Heart left ventricle (tissue), 16 donors: Measurements from ENCODE around the gene INSIG2. TPM values are rescaled to one million over a fixed set of nuclear protein-coding genes. Genes with fewer than 3 reads are reported as not detected.

Experiments
- ATAC-seq, 4 donors: fragments of 200-7000 bp; cut with Tn5 transposase; one replicate each; pipeline ENCODE4 v1.9.1; 2020 to 2022; ENCODE audit warnings: moderate library complexity in 4 of 4, mild to moderate bottlenecking in 3 of 4, moderate number of reproducible peaks in 1 of 4
- DNase-seq, 5 donors: peaks; one replicate each; pipeline ENCODE4 v3.0.0-alpha.2; 2020
- H3K27ac ChIP-seq, 12 donors: fragments of 200-600 bp; sonication (generic) in 4 of 12; one replicate each; pipeline versions ENCODE4 v1.5.0 to v1.8.0; 2016 to 2022; ENCODE audit warnings: mild to moderate bottlenecking in 2 of 12
- H3K27me3 ChIP-seq, 9 donors: fragments of 200-600 bp; sonication (generic) in 2 of 9; one replicate each; pipeline versions ENCODE4 v1.5.1 to v1.8.0; 2016 to 2022; ENCODE audit warnings: mild to moderate bottlenecking in 3 of 9
- H3K36me3 ChIP-seq, 9 donors: fragments of 200-600 bp; sonication (generic) in 2 of 9; one replicate each; pipeline versions ENCODE4 v1.5.0 to v1.8.0; 2018 to 2022; ENCODE audit warnings: mild to moderate bottlenecking in 2 of 9
- H3K4me1 ChIP-seq, 12 donors: fragments of 200-600 bp; sonication (generic) in 4 of 12; one replicate each; pipeline versions ENCODE4 v1.5.0 to v1.8.0; 2016 to 2022; ENCODE audit warnings: mild to moderate bottlenecking in 3 of 12
- H3K4me3 ChIP-seq, 12 donors: fragments of 200-600 bp; sonication (generic) in 4 of 12; one replicate each; pipeline versions ENCODE4 v1.5.0 to v1.8.0; 2017 to 2022; ENCODE audit warnings: mild to moderate bottlenecking in 9 of 12, moderate library complexity in 4 of 12
- H3K9me3 ChIP-seq, 12 donors: fragments of 200-600 bp; sonication (generic) in 4 of 12; one replicate each; pipeline versions ENCODE4 v1.5.0 to v1.8.0; 2016 to 2022; ENCODE audit warnings: mild to moderate bottlenecking in 1 of 12
- POLR2A ChIP-seq, 2 donors: fragments of 450-650 bp; IDR thresholded peaks; one replicate each; pipeline ENCODE4 v1.6.1; 2017; ENCODE audit warnings: antibody characterized with exemption in 2 of 2, mild to moderate bottlenecking in 2 of 2, moderate library complexity in 2 of 2
- WGBS, 4 donors: extraction: QIAGEN DNeasy Blood & Tissue Kit in 2 of 4; methylation state at CpG; one replicate each; pipeline versions ENCODE4 v1.1.5 to v1.1.7; 2013 to 2018; 5-methylcytosine and 5-hydroxymethylcytosine counted together
- intact Hi-C, 10 donors: fragments of 100-400 bp; cut with DNase I; formaldehyde crosslinking; loops; one replicate each; pipeline versions ENCODE4 v1.11.1 to v1.14.2; 2022
- polyA plus RNA-seq, 2 donors: library from polyadenylated mRNA; stranded (reverse); fragments of 200-250 nt; gene quantifications; one replicate each; pipeline ENCODE4 v1.2.3, GENCODE V29; 2013
- total RNA-seq, 9 donors: library from RNA; depleted of rRNA in 2 of 9; stranded (reverse); fragments of >200 nt in 2 of 9; fragmentation: NEBNext Ultra II Directional in 3 of 9; extraction: Animal tissue kit (Norgen Biotek cat#: 25700) in 3 of 9; gene quantifications; one replicate each; pipeline versions ENCODE4 v1.1.0 to v1.2.4, GENCODE V29; 2016 to 2023
- TF ChIP-seq, protein P1 (sequence below), 12 donors: fragments of 200-600 bp; sonication (generic) in 4 of 12; IDR thresholded peaks; one replicate each; pipeline versions ENCODE4 v1.5.0 to v1.8.0; 2018 to 2022; ENCODE audit warnings: antibody characterized with exemption in 12 of 12, mild to moderate bottlenecking in 5 of 12
- donor health status: ischemic (EF 13 %, LVEDD 7.1; RV severe dilation, severe dysfunction).
- donor health status: healthy with polysubstance abuse.
- donor health status: DM: no; HTN: yes; CAD: no.
- donor health status: DM: no; HTN: no; CAD: no.
- donor health status: ischemic (EF 25% LVEDD 6.9; RV normal size, moderate dysfunction).
- donor health status: ischemic (EF 25% LVEDD 5.7; RV mildly dilated, moderate dysfunction).
- donor health status: healthy.
- donor health status: DM: yes; HTN: yes; CAD: no.
- donor health status: ischemic (EF 35%, LVEDD 5.7; RV mildly dilated, moderate dysfunction).
- donor health status: nonischemic (EF 11% LVEDD 7.7; RV severe dilation, severe dysfunction).
- donor health status: DM: yes; HTN: yes; CAD: no.
- donor health status: PGD.
- donor health status: ischemic (EF 29% LVEDD 5.4; RV normal size, mild dysfunction).
- donor health status: nonischemic (EF 23%, LVEDD 6.1; RV moderate dilation, normal function).

Gene INSIG2
- total and polyA plus RNA-seq, 11 donors, result 6.5 to 16.4 (median 13.7) TPM

DNA sequence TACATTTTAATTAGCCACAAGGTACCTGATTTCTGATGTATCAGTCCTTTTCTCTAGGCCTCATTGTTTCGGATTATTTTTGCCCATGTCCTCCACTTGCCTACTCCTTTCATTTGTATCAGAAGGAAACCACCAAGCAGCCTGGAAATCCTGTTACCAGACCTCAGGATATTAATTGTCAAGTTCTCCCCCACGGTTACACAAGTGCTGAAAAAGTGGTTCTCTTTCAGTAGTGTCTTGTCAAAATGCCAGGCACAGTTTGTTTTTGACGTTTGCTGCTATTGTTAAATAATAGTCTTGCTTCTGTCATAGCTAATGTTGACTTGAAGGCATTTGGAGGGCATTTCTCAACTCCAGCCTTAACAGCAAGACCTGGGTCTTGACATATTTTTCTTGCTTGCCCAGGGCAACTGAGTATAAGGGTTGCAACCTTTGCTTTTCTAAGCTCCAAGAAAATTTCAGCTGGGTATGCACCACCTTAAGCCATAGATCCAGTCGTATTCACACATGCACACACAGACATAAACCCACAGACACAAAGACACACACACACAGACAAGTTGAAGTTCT, 31.0 kb downstream of the INSIG2 start:
- H3K4me1 ChIP-seq, result peaks cover 0 to 18% (median 7%) of the 10 kb centered on the region in 12 donors
- 48 to 62% (median 55%) methylated on average over 4 of the region's 4 CpGs for WGBS, 4 donors
- H3K9me3 ChIP-seq, result no peaks in the 10 kb centered on the region
- TF ChIP-seq POLR2A (IDR thresholded peaks at IDR 0.05), result no peak
- TF ChIP-seq, protein P1, sequence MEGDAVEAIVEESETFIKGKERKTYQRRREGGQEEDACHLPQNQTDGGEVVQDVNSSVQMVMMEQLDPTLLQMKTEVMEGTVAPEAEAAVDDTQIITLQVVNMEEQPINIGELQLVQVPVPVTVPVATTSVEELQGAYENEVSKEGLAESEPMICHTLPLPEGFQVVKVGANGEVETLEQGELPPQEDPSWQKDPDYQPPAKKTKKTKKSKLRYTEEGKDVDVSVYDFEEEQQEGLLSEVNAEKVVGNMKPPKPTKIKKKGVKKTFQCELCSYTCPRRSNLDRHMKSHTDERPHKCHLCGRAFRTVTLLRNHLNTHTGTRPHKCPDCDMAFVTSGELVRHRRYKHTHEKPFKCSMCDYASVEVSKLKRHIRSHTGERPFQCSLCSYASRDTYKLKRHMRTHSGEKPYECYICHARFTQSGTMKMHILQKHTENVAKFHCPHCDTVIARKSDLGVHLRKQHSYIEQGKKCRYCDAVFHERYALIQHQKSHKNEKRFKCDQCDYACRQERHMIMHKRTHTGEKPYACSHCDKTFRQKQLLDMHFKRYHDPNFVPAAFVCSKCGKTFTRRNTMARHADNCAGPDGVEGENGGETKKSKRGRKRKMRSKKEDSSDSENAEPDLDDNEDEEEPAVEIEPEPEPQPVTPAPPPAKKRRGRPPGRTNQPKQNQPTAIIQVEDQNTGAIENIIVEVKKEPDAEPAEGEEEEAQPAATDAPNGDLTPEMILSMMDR (IDR thresholded peaks at IDR 0.05), result no peak
- intact Hi-C loops, result no loop called here
- no peak overlapping the region for H3K27ac ChIP-seq
- no peak overlapping the region for H3K4me3 ChIP-seq
- DNase-seq (no peak), ATAC-seq (no peak)
- no peaks in the 10 kb centered on the region for H3K27me3 ChIP-seq
- no peaks in the 10 kb centered on the region for H3K36me3 ChIP-seq

DNA sequence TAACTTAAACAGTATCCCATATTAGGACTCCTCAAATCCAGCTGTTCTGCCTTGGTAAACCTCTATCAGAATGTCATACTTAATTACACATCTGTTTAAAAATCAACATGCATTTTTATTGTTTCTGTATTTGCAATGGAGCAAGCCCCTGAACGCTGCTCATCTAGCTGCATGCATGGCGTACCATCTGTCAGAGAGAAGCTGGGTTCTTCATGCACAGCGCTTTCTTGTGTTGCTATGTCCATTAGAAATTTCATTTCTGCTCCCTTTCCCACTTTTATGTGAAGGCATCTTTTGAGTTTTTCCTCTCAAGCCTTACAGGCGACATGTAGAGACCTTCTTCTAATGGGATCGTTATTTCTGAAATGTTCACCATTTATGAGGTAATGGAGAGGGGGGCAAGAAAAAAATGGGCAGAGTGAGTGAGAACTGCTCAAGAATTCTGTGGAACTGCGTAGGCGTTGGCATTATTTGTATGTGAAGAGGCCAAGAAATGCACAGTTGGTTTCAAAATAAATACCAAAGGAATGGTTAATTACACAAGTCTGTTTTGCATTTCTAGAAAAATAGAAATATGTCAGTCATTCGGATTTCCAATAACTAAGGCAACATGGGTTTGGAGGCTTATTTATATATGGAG, 31.6 kb downstream of the INSIG2 start:
- no peak overlapping the region for H3K27ac ChIP-seq
- no peaks in the 10 kb centered on the region for H3K36me3 ChIP-seq
- ATAC-seq (no peak), DNase-seq (no peak)
- intact Hi-C loops, result no loop called here
- no peaks in the 10 kb centered on the region for H3K27me3 ChIP-seq
- TF ChIP-seq, protein P1 (IDR thresholded peaks at IDR 0.05), result no peak
- TF ChIP-seq POLR2A (IDR thresholded peaks at IDR 0.05), result no peak
- no peak overlapping the region for H3K4me3 ChIP-seq
- WGBS, 4 donors, result 90 to 95% (median 92%) methylated on average over 8 of the region's 8 CpGs
- H3K4me1 ChIP-seq, result peaks cover 0 to 22% (median 8%) of the 10 kb centered on the region in 12 donors
- no peaks in the 10 kb centered on the region for H3K9me3 ChIP-seq

DNA sequence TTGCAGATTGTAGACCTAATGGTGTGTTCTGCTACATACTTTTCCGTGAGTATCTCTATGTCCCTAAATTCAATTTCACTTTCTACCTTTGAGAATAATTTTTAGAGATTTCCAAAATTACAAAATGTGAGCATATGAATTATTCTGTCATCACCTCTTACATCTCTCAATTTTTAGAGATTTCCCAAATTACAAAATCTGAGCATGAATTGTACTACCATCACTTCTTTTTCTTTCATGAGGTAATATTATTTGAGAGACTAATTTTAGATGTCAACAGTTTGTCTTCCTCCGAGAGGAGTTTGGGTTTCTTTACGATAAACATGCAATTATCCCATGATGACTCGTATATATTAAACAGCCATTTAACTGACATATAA, 32.1 kb downstream of the INSIG2 start:
- Histone ChIP-seq H3K27ac (no peak overlapping the region), H3K4me3 (no peak overlapping the region), H3K27me3 (no peaks in the 10 kb centered on the region), H3K36me3 (no peaks in the 10 kb centered on the region), H3K9me3 (no peaks in the 10 kb centered on the region), H3K4me1 (peaks cover 0 to 27% (median 8%) of the 10 kb centered on the region in 12 donors)
- WGBS, 4 donors, result 92 to 94% (median 93%) methylated on average over 4 of the region's 4 CpGs
- no peak for ATAC-seq
- intact Hi-C loops, result no loop called here
- DNase-seq, result no peak
- TF ChIP-seq POLR2A (IDR thresholded peaks at IDR 0.05), result no peak

DNA sequence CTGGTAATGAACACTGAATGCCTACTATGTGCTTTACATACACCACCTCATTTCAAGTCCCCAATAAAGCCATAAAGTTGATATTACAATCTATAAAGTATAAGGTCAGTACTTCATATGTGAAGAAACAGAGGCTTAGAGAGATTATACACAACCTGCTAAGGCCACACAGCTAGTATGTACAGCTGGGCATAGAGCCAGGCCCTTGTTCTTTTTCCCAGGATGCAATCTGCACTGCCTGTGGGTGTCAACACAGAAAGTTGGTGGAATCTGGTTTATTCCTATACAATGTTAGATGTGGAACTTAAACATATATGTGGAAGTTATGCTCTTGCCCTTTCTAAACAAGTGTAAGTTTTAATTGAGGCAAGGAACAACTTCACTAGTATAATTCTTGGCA, 32.8 kb downstream of the INSIG2 start:
- H3K36me3 ChIP-seq, result no peaks in the 10 kb centered on the region
- no peaks in the 10 kb centered on the region for H3K27me3 ChIP-seq
- H3K9me3 ChIP-seq, result no peaks in the 10 kb centered on the region
- TF ChIP-seq, protein P1 (IDR thresholded peaks at IDR 0.05), result no peak
- TF ChIP-seq POLR2A (IDR thresholded peaks at IDR 0.05), result no peak
- ATAC-seq (no peak), DNase-seq (no peak)
- no peak overlapping the region for H3K27ac ChIP-seq
- H3K4me1 ChIP-seq, result peaks cover 0 to 28% (median 8%) of the 10 kb centered on the region in 12 donors
- intact Hi-C loops, result no loop called here
- no peak overlapping the region for H3K4me3 ChIP-seq
